HG02571 (cell line): ENCODE data around the gene TPRG1.

Experiments used
- ATAC-seq: cut with Tn5 transposase; IDR thresholded peaks from one replicate; pipeline ENCODE4 v1.9.1; 2021; ENCODE audit warnings: mild to moderate bottlenecking, moderate library complexity; ENCODE audit not compliant: unreplicated experiment

TPRG1 gene

DNA sequence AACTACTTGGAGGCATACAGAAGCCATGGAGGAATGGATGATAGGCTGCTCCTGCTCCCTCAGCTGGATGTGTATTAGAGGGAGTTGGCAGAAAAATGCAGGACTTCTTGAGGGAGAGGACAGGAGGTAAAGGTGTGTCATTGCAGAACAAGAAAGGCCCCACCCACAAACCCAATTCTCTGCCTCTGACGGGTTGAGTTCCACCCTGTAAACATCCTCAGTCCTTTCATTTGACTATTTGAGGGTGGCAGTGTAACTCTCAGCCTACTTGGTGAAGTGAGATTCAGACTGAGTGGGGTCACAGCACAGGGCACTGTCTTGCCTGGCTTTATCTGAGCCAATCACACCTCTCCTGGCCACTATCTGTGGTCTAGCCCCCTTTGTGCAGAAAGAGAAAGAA, at the start of gene TPRG1:
TPRG1 (plus strand) TSS at position 265 of the 400 bp plus-strand sequence. CDS start 35,414 bp downstream, outside the sequence.
- no peak for ATAC-seq

DNA sequence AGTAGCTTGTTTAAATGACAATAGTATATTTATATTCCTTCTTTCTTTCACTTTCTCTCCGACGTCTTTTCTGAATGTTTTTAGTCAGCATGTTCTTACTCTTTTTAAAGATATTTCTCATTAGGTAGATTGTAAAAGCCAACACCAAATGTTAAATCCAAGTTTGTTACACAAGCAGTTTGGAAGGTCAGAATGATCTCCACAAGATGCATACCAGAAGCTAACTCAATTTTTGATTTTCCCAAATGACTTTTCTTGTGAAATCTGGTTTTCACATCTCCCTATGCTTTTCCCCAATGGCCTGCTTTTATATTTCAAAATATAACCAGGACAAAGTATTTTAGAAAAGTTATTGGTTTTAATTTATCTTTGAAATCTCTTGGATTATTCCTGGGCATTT, 49.7 kb upstream of the TPRG1 start:
- no peak for ATAC-seq

GRCh38 chr3:189122526-189123205, 49.1 kb upstream of the TPRG1 start:
- ATAC-seq, result no peak

- no peak for ATAC-seq
Observed at GRCh38 chr3:189123595-189124387, 48.0 kb upstream of the TPRG1 start.

DNA sequence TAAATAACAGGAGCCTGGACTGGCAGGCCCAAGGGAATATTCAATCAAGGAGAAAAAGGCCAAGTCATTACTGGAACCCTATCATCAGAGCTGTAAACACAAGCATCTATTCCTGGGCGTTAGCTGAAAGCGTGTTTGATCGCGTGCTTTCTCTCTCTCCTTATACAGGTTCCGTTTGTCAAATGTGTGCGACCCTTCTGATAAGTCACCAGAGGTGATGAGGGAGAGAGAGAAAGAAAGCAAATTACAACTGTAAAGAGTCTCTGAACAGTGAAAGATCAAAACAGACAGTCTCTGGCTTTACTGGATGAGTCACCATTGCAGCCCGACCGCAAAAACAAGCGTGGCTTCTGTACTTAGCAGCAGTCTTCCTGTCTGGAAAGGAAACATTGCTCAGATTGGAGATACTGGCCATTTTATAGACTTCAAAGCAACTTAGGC, 39.5 kb upstream of the TPRG1 start:
- no peak for ATAC-seq

DNA sequence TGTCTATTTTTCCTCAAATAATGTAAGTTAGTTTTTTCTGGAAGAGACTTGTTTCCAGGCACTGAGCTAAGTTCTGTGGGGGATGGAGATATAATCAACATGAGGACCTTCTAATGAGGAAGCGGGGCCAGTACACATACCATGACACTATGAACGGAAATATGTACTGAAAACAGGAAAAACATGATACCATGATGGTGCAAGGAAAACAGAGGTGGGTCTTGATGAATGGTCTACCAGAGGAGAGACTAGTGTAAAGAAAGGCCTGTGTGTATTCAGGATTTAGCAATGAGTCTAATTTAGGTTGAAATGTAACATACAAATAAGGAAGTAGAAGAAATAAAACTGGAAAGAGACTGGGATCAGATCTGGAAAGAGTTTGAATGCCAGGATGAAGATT, 38.9 kb upstream of the TPRG1 start:
- ATAC-seq, result no peak

- ATAC-seq, result no peak
Observed at GRCh38 chr3:189133768-189134167, 38.0 kb upstream of the TPRG1 start.

DNA sequence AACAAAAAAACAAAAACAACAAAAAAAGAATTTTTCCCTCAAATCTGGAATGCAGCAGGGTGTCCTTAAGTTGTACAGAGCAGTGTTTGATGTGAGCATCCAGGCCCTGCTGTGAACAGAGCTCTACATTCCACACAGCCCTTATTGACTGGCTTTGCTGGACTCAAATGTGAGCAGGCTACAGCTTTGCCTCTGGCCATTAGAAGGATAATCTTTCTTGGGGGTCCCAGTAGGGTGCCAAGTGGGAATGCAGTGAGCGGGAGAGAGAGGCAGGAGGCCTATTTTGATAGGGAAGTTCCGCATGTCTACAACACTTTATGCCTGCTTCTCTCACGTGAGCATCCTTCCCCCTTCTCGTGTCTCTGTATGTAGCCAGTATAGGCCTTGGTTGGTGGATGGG, 34.4 kb upstream of the TPRG1 start:
- no peak for ATAC-seq

GRCh38 chr3:189138901-189139610, 32.7 kb upstream of the TPRG1 start:
- no peak for ATAC-seq

- ATAC-seq, result no peak
Observed at GRCh38 chr3:189139611-189139940, 32.2 kb upstream of the TPRG1 start.

GRCh38 chr3:189142527-189142926, 29.2 kb upstream of the TPRG1 start:
- no peak for ATAC-seq

GRCh38 chr3:189143321-189143720, 28.4 kb upstream of the TPRG1 start:
- ATAC-seq, result no peak

DNA sequence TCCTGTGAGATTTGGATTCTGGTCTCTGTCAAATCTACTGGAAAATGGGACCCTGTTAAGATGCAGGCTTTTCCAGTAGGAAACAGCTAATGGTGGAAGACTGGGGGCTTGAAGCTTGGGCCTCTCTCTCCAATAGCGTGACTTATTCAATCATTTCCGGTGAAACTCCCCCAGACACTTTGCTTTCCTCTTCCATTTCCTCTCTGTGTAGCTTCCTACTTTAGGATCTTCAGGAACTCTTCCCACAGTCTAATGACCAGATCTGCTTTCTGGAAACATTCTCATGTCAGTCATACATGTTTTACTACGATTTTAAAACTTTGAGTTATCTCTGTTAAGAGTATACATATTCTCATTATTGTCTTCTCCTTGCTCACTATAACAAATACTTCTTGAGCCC, 28.0 kb upstream of the TPRG1 start:
- ATAC-seq, result no peak

GRCh38 chr3:189144645-189145044, 27.1 kb upstream of the TPRG1 start:
- ATAC-seq, result no peak

DNA sequence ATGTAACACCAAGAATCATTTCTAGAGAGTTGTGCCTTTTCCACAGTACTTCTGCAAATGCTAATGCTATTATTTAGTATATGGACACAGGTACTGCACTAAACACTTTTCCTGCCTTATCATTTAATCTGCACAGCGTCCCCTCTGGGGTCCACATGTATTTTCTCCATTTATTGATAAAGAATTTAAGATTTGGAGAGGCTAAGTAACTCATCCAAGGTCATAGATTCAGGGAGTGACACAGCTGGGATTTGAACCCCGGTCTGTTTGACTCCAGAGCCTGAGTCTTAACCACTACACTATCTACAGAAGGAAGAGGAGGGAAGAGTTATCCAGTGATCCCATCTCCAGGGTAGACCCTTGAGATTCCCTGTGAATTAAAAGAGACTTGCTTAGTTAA, 24.9 kb upstream of the TPRG1 start:
- ATAC-seq, result no peak

DNA sequence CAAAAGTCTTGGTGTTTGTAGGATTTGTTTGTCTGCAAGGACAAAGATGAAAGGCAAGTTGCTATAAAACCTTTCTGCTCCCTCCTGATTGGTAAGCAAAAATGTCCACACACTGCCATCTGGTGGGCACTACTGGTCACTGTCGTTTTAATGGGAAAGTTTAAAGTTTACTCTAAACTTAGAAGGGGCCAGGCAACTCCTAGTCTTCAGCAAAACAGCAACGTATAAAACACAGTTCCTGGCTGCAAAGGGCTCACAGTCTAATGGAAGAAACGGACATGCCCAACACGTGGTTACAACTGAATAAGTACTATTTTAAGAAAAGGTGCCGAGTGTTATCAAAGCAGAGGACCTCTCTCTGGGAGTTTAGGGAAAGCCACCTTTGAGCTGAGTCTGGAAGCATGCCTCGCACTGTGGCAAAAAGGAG, 23.7 kb upstream of the TPRG1 start:
- peak; percentile 83 for ATAC-seq

- ATAC-seq, result no peak
Observed at GRCh38 chr3:189149203-189149602, 22.6 kb upstream of the TPRG1 start.

- no peak for ATAC-seq
Observed at GRCh38 chr3:189157232-189158007, 14.4 kb upstream of the TPRG1 start.

- ATAC-seq, result no peak
Observed at GRCh38 chr3:189158034-189158433, 13.7 kb upstream of the TPRG1 start.

DNA sequence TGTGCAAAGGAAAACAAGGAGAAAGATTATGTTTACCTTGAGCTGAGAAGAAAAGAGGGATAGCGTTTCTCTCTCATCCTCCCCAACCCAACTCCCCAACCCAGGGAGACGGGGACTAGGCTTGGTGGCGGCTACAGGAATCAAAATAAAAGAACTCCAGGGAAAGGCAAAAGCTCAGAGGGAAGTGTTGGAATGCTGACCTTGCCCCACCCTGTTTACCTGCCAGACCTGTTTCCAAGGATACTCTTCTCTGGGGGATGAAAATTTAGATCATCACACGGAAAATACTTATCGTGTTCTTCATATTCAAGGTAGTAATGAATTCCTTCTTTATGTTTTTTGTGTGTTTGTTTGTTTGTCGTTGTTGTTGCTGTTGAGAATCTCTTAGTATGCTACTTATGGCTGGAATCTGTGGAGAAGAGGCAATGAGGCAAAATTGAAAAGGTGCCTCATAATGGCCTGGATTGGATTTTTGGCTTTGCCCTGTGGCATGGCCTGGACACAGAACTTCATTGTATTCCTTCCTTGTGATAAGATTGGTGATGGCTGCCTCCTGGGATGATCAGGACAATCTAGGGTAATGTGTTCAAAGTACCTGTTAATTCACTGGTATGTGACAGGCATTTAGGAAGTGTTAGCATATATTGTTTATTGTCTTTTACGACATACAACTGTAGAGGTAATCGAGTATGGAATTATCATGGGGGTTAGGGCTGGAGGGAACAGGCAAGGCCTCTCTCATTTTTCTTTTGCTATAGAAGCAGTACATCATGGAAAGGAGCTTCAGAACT, 11.1 kb upstream of the TPRG1 start:
- ATAC-seq, result no peak
